Fibroblast of lung (primary cell): Measurements from ENCODE around the gene ELMOD1. TPM values are rescaled to one million over a fixed set of nuclear protein-coding genes. Genes with fewer than 3 reads are reported as not detected.

ENCODE experiments used
- DNase-seq, 2 donors: peaks; one replicate each; pipeline versions ENCODE4 v3.0.0 to v3.0.0-alpha.2; 2010; ENCODE audit warnings: low read depth in 2 of 2
- H2AFZ ChIP-seq: 2 replicates; pipeline ENCODE4 v1.5.1; 2012; ENCODE audit warnings: low read length, control low read depth, inconsistent platforms
- H3K27ac ChIP-seq: 2 replicates; pipeline ENCODE4 v1.5.1; 2011; ENCODE audit warnings: low read length, control low read depth; ENCODE audit not compliant: insufficient read depth
- H3K27me3 ChIP-seq: 2 replicates; pipeline ENCODE4 v1.5.1; 2011; ENCODE audit warnings: mild to moderate bottlenecking, low read length; ENCODE audit not compliant: control insufficient read depth, insufficient read depth
- H3K36me3 ChIP-seq: 2 replicates; pipeline ENCODE4 v1.5.1; 2011; ENCODE audit warnings: low read length; ENCODE audit not compliant: control insufficient read depth, insufficient read depth
- H3K4me1 ChIP-seq: 2 replicates; pipeline ENCODE4 v1.5.1; 2011; ENCODE audit warnings: low read length; ENCODE audit not compliant: control insufficient read depth, insufficient read depth; ENCODE audit errors: extremely low read depth
- H3K4me2 ChIP-seq: 2 replicates; pipeline ENCODE4 v1.5.1; 2011; ENCODE audit warnings: low read length, control low read depth; ENCODE audit not compliant: insufficient read depth; ENCODE audit errors: extremely low read depth
- H3K4me3 ChIP-seq, 4 experiments: fragments of 200-600 bp in 1 of 4; sonication (generic) in 1 of 4; replicated peaks in 1 of 4; 2 replicates each; pipeline ENCODE4 v1.5.1; 2011 to 2016; ENCODE audit warnings: low read length in 4 of 4, low read depth in 3 of 4, mild to moderate bottlenecking in 3 of 4, control low read depth in 2 of 4, inconsistent platforms in 1 of 4, mixed read lengths in 1 of 4; ENCODE audit not compliant: insufficient read depth in 1 of 4; ENCODE audit errors: control extremely low read depth in 1 of 4
- H3K79me2 ChIP-seq: 2 replicates; pipeline ENCODE4 v1.5.1; 2012; ENCODE audit warnings: mild to moderate bottlenecking, low read length, inconsistent platforms; ENCODE audit not compliant: control insufficient read depth, insufficient read depth
- H3K9ac ChIP-seq: 2 replicates; pipeline ENCODE4 v1.5.1; 2011; ENCODE audit warnings: mild to moderate bottlenecking, low read length, control low read depth; ENCODE audit not compliant: insufficient read depth
- H3K9me3 ChIP-seq: 2 replicates; pipeline ENCODE4 v1.5.1; 2012; ENCODE audit warnings: low read depth, low read length; ENCODE audit not compliant: control insufficient read depth, insufficient read depth
- H4K20me1 ChIP-seq: 2 replicates; pipeline ENCODE4 v1.5.1; 2011; ENCODE audit warnings: low read length; ENCODE audit not compliant: control insufficient read depth, insufficient read depth; ENCODE audit errors: extremely low read depth
- CTCF ChIP-seq, 2 donors: IDR thresholded peaks in 1 of 2; conservative IDR thresholded peaks in 1 of 2; 1 replicate in 1 of 2; 2 replicates in 1 of 2; pipeline ENCODE4 v1.5.1; 2011 to 2012; ENCODE audit warnings: low read length in 2 of 2, control low read depth in 1 of 2, inconsistent platforms in 1 of 2, low read depth in 1 of 2, mild to moderate bottlenecking in 1 of 2
- EZH2 ChIP-seq: IDR thresholded peaks from 2 replicates; pipeline ENCODE4 v1.5.1; 2012; ENCODE audit warnings: low read length, control low read depth, mild to moderate bottlenecking; ENCODE audit errors: missing control alignments
- polyA plus RNA-seq, 2 donors: library from polyadenylated mRNA; depleted of rRNA in 1 of 2; stranded (reverse) in 1 of 2; unstranded in 1 of 2; fragments of >200 nt; gene quantifications; 2 replicates each; pipeline ENCODE4 v1.2.1, GENCODE V29; 2011 to 2012; ENCODE audit warnings: missing spikeins in 1 of 2
- total RNA-seq: library from RNA; depleted of rRNA; stranded (reverse); fragments of >200 nt; gene quantifications from 2 replicates; pipeline ENCODE4 v1.2.1, GENCODE V29; 2014

The ELMOD1 gene
- total and polyA plus RNA-seq, 2 donors (not counting 1 experiment from before 2014, with no cell fraction given): 0.17 to 0.91 TPM

GRCh38 chr11:107625685-107625989, 34.7 kb downstream of the ELMOD1 start:
- no peak overlapping the region for H3K4me2 ChIP-seq
- no peak overlapping the region for H3K27ac ChIP-seq
- H3K79me2 ChIP-seq: no peaks in the 10 kb centered on the region
- no peak overlapping the region for H2AFZ ChIP-seq
- H3K9me3 ChIP-seq: no peaks in the 10 kb centered on the region
- peaks cover 3% of the 10 kb centered on the region for H3K27me3 ChIP-seq
- H4K20me1 ChIP-seq: no peaks in the 10 kb centered on the region
- no peak overlapping the region for H3K9ac ChIP-seq
- H3K4me3 ChIP-seq: no peak overlapping the region
- H3K4me1 ChIP-seq: no peaks in the 10 kb centered on the region
- TF ChIP-seq EZH2 (no peak), CTCF (conservative IDR thresholded peaks at IDR 0.05 in 1 of 2, IDR thresholded peaks at IDR 0.05 in 1 of 2; ENCODE audit: low read depth in 1 of 2, low read length in 2 of 2) (no peak)
- no peak for DNase-seq
- H3K36me3 ChIP-seq: no peaks in the 10 kb centered on the region

- Histone ChIP-seq H4K20me1 (no peaks in the 10 kb centered on the region), H3K9ac (no peak overlapping the region), H3K27me3 (peaks cover 3% of the 10 kb centered on the region), H3K4me1 (no peaks in the 10 kb centered on the region), H3K4me3 (no peak overlapping the region), H3K9me3 (no peaks in the 10 kb centered on the region), H3K4me2 (no peak overlapping the region), H3K36me3 (no peaks in the 10 kb centered on the region), H3K27ac (no peak overlapping the region), H2AFZ (no peak overlapping the region), H3K79me2 (no peaks in the 10 kb centered on the region)
- TF ChIP-seq CTCF (conservative IDR thresholded peaks at IDR 0.05 in 1 of 2, IDR thresholded peaks at IDR 0.05 in 1 of 2; ENCODE audit: low read depth in 1 of 2, low read length in 2 of 2) (no peak), EZH2 (no peak)
- DNase-seq: no peak
Observed at GRCh38 chr11:107631043-107631442, 40.1 kb downstream of the ELMOD1 start.

GRCh38 chr11:107631931-107632330, 41.0 kb downstream of the ELMOD1 start:
- no peak overlapping the region for H2AFZ ChIP-seq
- H3K4me3 ChIP-seq: no peak overlapping the region
- no peaks in the 10 kb centered on the region for H3K36me3 ChIP-seq
- no peak overlapping the region for H3K4me2 ChIP-seq
- no peaks in the 10 kb centered on the region for H3K4me1 ChIP-seq
- no peaks in the 10 kb centered on the region for H3K9me3 ChIP-seq
- H4K20me1 ChIP-seq: no peaks in the 10 kb centered on the region
- no peak for DNase-seq
- H3K79me2 ChIP-seq: no peaks in the 10 kb centered on the region
- no peak for TF ChIP-seq CTCF (conservative IDR thresholded peaks at IDR 0.05 in 1 of 2, IDR thresholded peaks at IDR 0.05 in 1 of 2; ENCODE audit: low read depth in 1 of 2, low read length in 2 of 2)
- TF ChIP-seq EZH2: no peak
- no peak overlapping the region for H3K9ac ChIP-seq
- peaks cover 3% of the 10 kb centered on the region for H3K27me3 ChIP-seq
- H3K27ac ChIP-seq: no peak overlapping the region
